ENCODE data around the gene SNTG2. TPM values are rescaled to one million over a fixed set of nuclear protein-coding genes. Genes with fewer than 3 reads are reported as not detected.

SNTG2 gene
- total RNA-seq, 2 donors from 2014 or later, result 4.1 to 11.9 TPM

DNA sequence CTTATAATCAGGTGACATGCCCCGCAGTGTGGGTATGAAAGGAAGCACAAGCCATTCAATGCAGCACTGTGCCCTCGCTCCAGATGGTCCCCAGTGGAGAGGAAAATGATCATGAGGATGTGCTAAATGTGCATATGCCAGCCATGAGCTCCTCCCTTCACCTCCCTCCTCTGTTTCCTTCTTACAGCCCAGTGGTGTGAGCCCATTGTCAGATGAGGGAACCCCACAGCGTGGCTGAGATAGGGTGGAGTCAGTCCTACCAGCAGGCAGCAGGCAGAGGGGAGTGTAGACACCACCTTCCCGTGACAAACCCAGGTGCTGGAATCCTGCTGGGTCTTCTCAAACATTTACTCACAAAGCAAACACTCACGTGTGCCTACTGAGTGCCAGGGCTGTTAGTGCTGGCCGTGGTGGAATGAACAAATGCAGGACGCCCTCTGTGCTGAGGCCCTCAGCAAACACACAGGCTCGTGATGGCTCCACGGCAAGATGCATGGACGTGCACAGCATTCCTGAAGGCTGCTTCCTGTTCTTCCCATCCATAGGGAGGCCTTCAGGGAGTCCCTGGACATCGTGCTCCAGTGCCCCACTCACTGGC lies 280.9 kb downstream of the SNTG2 start:
- Histone ChIP-seq H3K27me3 (ENCODE audit: control insufficient read depth, insufficient read depth, low read length, poor library complexity, severe bottlenecking) (no peaks in the 10 kb centered on the region), H3K9me3 (ENCODE audit: control insufficient read depth, low read length) (no peaks in the 10 kb centered on the region), H3K4me1 (ENCODE audit: control insufficient read depth, insufficient read depth, low read length) (no peaks in the 10 kb centered on the region), H3K4me3 (ENCODE audit: low read length) (no peak overlapping the region), H3K9ac (ENCODE audit: extremely low read depth, low read length, poor library complexity, severe bottlenecking) (no peak overlapping the region), H3K36me3 (ENCODE audit: control insufficient read depth, insufficient read depth, low read length) (no peaks in the 10 kb centered on the region), H3K27ac (ENCODE audit: low read depth, low read length) (no peak overlapping the region)
- no peak overlapping the region for H3K4me3 Mint-ChIP-seq
- no peak for DNase-seq
- TF ChIP-seq CTCF (conservative IDR thresholded peaks at IDR 0.05), result no peak
- H3K27ac Mint-ChIP-seq, result peak overlapping the region; percentile 72
- H3K27me3 Mint-ChIP-seq (ENCODE audit: insufficient read depth), result no peaks in the 10 kb centered on the region
- H3K4me1 Mint-ChIP-seq, result no peaks in the 10 kb centered on the region
- H3K36me3 Mint-ChIP-seq (ENCODE audit: low read depth), result peaks cover 13% of the 10 kb centered on the region
- WGBS, 2 experiments (ENCODE audit: insufficient coverage in 1 of 2, insufficient read length in 1 of 2), result 86 to 90% methylated on average over 8 to 11 of the region's 11 CpGs
- H3K9me3 Mint-ChIP-seq, result peaks cover 20% of the 10 kb centered on the region

DNA sequence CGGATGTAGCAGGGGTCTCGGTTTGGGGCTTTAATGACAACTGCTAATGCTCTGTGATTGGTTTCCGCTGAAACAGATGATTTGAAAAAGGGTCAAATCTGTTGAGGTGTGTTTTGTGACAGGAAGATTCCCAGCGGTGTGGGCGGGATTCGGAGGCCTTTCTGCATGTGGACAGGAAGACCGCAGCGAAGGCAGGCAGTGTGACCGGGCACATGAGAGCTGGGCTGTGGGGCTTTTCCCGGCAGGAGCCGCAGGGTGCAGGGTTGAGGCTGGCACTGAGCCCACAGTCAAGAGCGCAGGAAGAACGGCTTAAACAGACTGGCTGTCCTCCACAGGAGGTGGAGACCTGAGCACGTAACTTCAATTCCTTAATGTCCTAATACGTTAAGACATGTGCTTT lies 282.6 kb downstream of the SNTG2 start:
- H3K36me3 Mint-ChIP-seq (ENCODE audit: low read depth), result peaks cover 13% of the 10 kb centered on the region
- H3K4me1 Mint-ChIP-seq, result no peaks in the 10 kb centered on the region
- Histone ChIP-seq H3K9me3 (ENCODE audit: control insufficient read depth, low read length) (no peaks in the 10 kb centered on the region), H3K4me3 (ENCODE audit: low read length) (no peak overlapping the region), H3K9ac (ENCODE audit: extremely low read depth, low read length, poor library complexity, severe bottlenecking) (no peak overlapping the region), H3K36me3 (ENCODE audit: control insufficient read depth, insufficient read depth, low read length) (no peaks in the 10 kb centered on the region), H3K27ac (ENCODE audit: low read depth, low read length) (no peak overlapping the region), H3K4me1 (ENCODE audit: control insufficient read depth, insufficient read depth, low read length) (no peaks in the 10 kb centered on the region), H3K27me3 (ENCODE audit: control insufficient read depth, insufficient read depth, low read length, poor library complexity, severe bottlenecking) (no peaks in the 10 kb centered on the region)
- no peaks in the 10 kb centered on the region for H3K27me3 Mint-ChIP-seq (ENCODE audit: insufficient read depth)
- peaks cover 20% of the 10 kb centered on the region for H3K9me3 Mint-ChIP-seq
- H3K4me3 Mint-ChIP-seq, result no peak overlapping the region
- 92 to 95% methylated on average over 14 to 15 of the region's 15 CpGs for WGBS, 2 experiments (ENCODE audit: insufficient coverage in 1 of 2, insufficient read length in 1 of 2)
- H3K27ac Mint-ChIP-seq, result no peak overlapping the region
- no peak for TF ChIP-seq CTCF (conservative IDR thresholded peaks at IDR 0.05)
- no peak for DNase-seq

- no peaks in the 10 kb centered on the region for H3K27me3 ChIP-seq (ENCODE audit: control insufficient read depth, insufficient read depth, low read length, poor library complexity, severe bottlenecking)
- H3K36me3 ChIP-seq (ENCODE audit: control insufficient read depth, insufficient read depth, low read length), result no peaks in the 10 kb centered on the region
- H3K9ac ChIP-seq (ENCODE audit: extremely low read depth, low read length, poor library complexity, severe bottlenecking), result no peak overlapping the region
- Mint-ChIP-seq H3K36me3 (ENCODE audit: low read depth) (peaks cover 10% of the 10 kb centered on the region), H3K4me3 (no peak overlapping the region), H3K9me3 (peaks cover 11% of the 10 kb centered on the region), H3K27ac (peak overlapping the region; percentile 70), H3K27me3 (ENCODE audit: insufficient read depth) (no peaks in the 10 kb centered on the region), H3K4me1 (no peaks in the 10 kb centered on the region)
- TF ChIP-seq CTCF (conservative IDR thresholded peaks at IDR 0.05), result no peak
- H3K4me1 ChIP-seq (ENCODE audit: control insufficient read depth, insufficient read depth, low read length), result no peaks in the 10 kb centered on the region
- H3K27ac ChIP-seq (ENCODE audit: low read depth, low read length), result no peak overlapping the region
- H3K9me3 ChIP-seq (ENCODE audit: control insufficient read depth, low read length), result no peaks in the 10 kb centered on the region
- WGBS, 2 experiments (ENCODE audit: insufficient coverage in 1 of 2, insufficient read length in 1 of 2), result 95 to 96% methylated on average over 8 to 11 of the region's 13 CpGs
- DNase-seq, result no peak
- no peak overlapping the region for H3K4me3 ChIP-seq (ENCODE audit: low read length)
Observed at GRCh38 chr2:1234731-1235308, 284.2 kb downstream of the SNTG2 start.

All from endodermal cell (in vitro differentiated cells).